GM12878 (cell line): Measurements from ENCODE around the gene THAP7. TPM values are rescaled to one million over a fixed set of nuclear protein-coding genes. Genes with fewer than 3 reads are reported as not detected.

Experiments used
- ATAC-seq: fragments of 200-7000 bp; cut with Tn5 transposase; 3 replicates; pipeline ENCODE4 v1.9.1; 2020; ENCODE audit warnings: mild to moderate bottlenecking, moderate library complexity
- BruUV-seq: library from RNA; stranded (reverse); fragments of 400-500 nt; replicated peaks from 2 replicates; lab custom pipeline; 2021; lab: Mats Ljungman, UMichigan
- CTCF ChIA-PET: fragments of 300-600 bp; sonication (Branson Sonifier 250); formaldehyde crosslinking; extraction: SDS; loops from one replicate; lab custom pipeline; 2021; ENCODE audit warnings: inconsistent platforms; lab: Yijun Ruan, JAX
- POLR2A ChIA-PET: fragments of 350-600 bp; formaldehyde crosslinking; extraction: SDS; loops from one replicate; lab custom pipeline; 2021; ENCODE audit warnings: inconsistent platforms; lab: Charles Lee
- RAD21 ChIA-PET: fragments of 300-600 bp; sonication (Branson Sonifier 250); formaldehyde crosslinking; loops from one replicate; lab custom pipeline; 2023; ENCODE audit warnings: antibody characterized with exemption; ENCODE audit not compliant: unreplicated experiment; lab: Charles Lee
- SMC1A ChIA-PET: fragments of 300-600 bp; sonication (Branson Sonifier 250); formaldehyde crosslinking; loops from one replicate; lab custom pipeline; 2023; ENCODE audit not compliant: unreplicated experiment, uncharacterized antibody; lab: Charles Lee
- DNase-seq: peaks from one replicate; pipeline ENCODE4 v3.0.0-alpha.2; 2011; ENCODE audit warnings: low read depth, low spot score
- FAIRE-seq: peaks from 3 replicates; lab custom pipeline; 2011; peaks lifted over from hg19 to GRCh38; lab: Jason Lieb, UNC
- H2AFZ ChIP-seq: 2 replicates; pipeline ENCODE4 v1.6.0; 2011; ENCODE audit warnings: low read depth, low read length, control low read depth; ENCODE audit not compliant: control insufficient read depth
- H3K27ac ChIP-seq: 2 replicates; pipeline ENCODE4 v1.5.1; 2011; ENCODE audit warnings: control low read depth; ENCODE audit not compliant: control insufficient read depth, insufficient read depth
- H3K27me3 ChIP-seq, 2 experiments: replicated peaks in 1 of 2; 2 replicates each; pipeline versions ENCODE4 v1.6.0 to v1.6.1; 2011; ENCODE audit warnings: low read length in 1 of 2; ENCODE audit not compliant: control insufficient read depth in 2 of 2, insufficient read depth in 2 of 2
- H3K36me3 ChIP-seq, 2 experiments: 2 replicates each; pipeline ENCODE4 v1.5.1; 2011; ENCODE audit warnings: low read length in 1 of 2; ENCODE audit not compliant: control insufficient read depth in 2 of 2, insufficient read depth in 2 of 2
- H3K4me1 ChIP-seq: 2 replicates; pipeline ENCODE4 v1.6.1; 2011; ENCODE audit warnings: mild to moderate bottlenecking, low read length, moderate library complexity, mixed read lengths; ENCODE audit not compliant: control insufficient read depth, insufficient read depth
- H3K4me2 ChIP-seq: 2 replicates; pipeline ENCODE4 v1.6.0; 2011; ENCODE audit warnings: control low read depth; ENCODE audit not compliant: control insufficient read depth, insufficient read depth
- H3K4me3 ChIP-seq: fragments of 200-600 bp; sonication (generic); 2 replicates; pipeline ENCODE4 v1.5.1; 2016
- H3K79me2 ChIP-seq: 2 replicates; pipeline ENCODE4 v1.6.0; 2011; ENCODE audit warnings: low read length; ENCODE audit not compliant: control insufficient read depth, insufficient read depth
- H3K9ac ChIP-seq: 2 replicates; pipeline ENCODE4 v1.8.0; 2011; ENCODE audit warnings: low read length, control low read depth, mixed read lengths; ENCODE audit not compliant: control insufficient read depth, insufficient read depth
- H3K9me3 ChIP-seq: replicated peaks from 3 replicates; pipeline ENCODE4 v1.5.1; 2011; ENCODE audit warnings: mild to moderate bottlenecking, low read length; ENCODE audit not compliant: control insufficient read depth, insufficient read depth
- H4K20me1 ChIP-seq: 2 replicates; pipeline ENCODE4 v1.6.0; 2011; ENCODE audit not compliant: control insufficient read depth, insufficient read depth
- BCL11A ChIP-seq: IDR thresholded peaks from 2 replicates; pipeline ENCODE4 v1.6.1; 2011; ENCODE audit warnings: low read depth, low read length
- CREB1 ChIP-seq: IDR thresholded peaks from 2 replicates; pipeline ENCODE4 v1.6.1; 2012; ENCODE audit warnings: low read depth, mild to moderate bottlenecking, inconsistent platforms
- ETV6 ChIP-seq, 2 experiments: fragments of 450-650 bp in 1 of 2; IDR thresholded peaks in 1 of 2; conservative IDR thresholded peaks in 1 of 2; 2 replicates each; pipeline ENCODE4 v1.6.1; 2014; ENCODE audit warnings: antibody characterized with exemption in 1 of 2, borderline replicate concordance in 1 of 2, low read depth in 1 of 2, mild to moderate bottlenecking in 1 of 2, moderate library complexity in 1 of 2
- FOXM1 ChIP-seq: IDR thresholded peaks from 2 replicates; pipeline ENCODE4 v1.6.1; 2012; ENCODE audit warnings: low read depth, mild to moderate bottlenecking, inconsistent platforms, low read length, moderate library complexity
- KLF5 ChIP-seq: fragments of 450-650 bp; IDR thresholded peaks from 2 replicates; pipeline ENCODE4 v1.6.1; 2014; ENCODE audit warnings: mild to moderate bottlenecking; ENCODE audit not compliant: partially characterized antibody
- MLLT1 ChIP-seq: fragments of 450-650 bp; IDR thresholded peaks from 2 replicates; pipeline ENCODE4 v1.6.1; 2016; ENCODE audit warnings: mild to moderate bottlenecking
- MTA2 ChIP-seq: fragments of 450-650 bp; IDR thresholded peaks from 2 replicates; pipeline ENCODE4 v1.6.1; 2016; ENCODE audit warnings: low read depth, mild to moderate bottlenecking, moderate library complexity
- POU2F2 ChIP-seq: IDR thresholded peaks from 3 replicates; pipeline ENCODE4 v1.6.1; 2011; ENCODE audit warnings: low read depth, mild to moderate bottlenecking, low read length, borderline replicate concordance
- RELA ChIP-seq: fragments of 450-650 bp; IDR thresholded peaks from 2 replicates; pipeline ENCODE4 v1.8.0; 2014; ENCODE audit warnings: borderline replicate concordance; ENCODE audit not compliant: partially characterized antibody
- TCF12 ChIP-seq: IDR thresholded peaks from 2 replicates; pipeline ENCODE4 v1.6.1; 2011; ENCODE audit warnings: low read depth, mild to moderate bottlenecking, low read length
- YY1 ChIP-seq: IDR thresholded peaks from 2 replicates; pipeline ENCODE4 v1.6.1; 2011; ENCODE audit warnings: low read depth, mild to moderate bottlenecking, low read length
- WGBS: methylation state at CpG from one replicate; pipeline ENCODE4 v1.1.6; 2016; ENCODE audit warnings: low lambda C conversion rate; ENCODE audit not compliant: insufficient replicate concordance, insufficient coverage; ENCODE audit errors: missing lambda C conversion rate; 5-methylcytosine and 5-hydroxymethylcytosine counted together
- in situ Hi-C: fragments of 300-500 bp; cut with MboI; formaldehyde crosslinking; loops from 9 replicates; pipeline ENCODE4 v1.14.3; 2018; ENCODE audit warnings: mixed read lengths
- intact Hi-C: fragments of 100-400 bp; cut with micrococcal nuclease; formaldehyde crosslinking; loops from one replicate; pipeline ENCODE4 v1.14.2; 2022; ENCODE audit not compliant: unreplicated experiment
- polyA plus RNA-seq, 11 experiments: library from polyadenylated mRNA; depleted of rRNA in 4 of 11; unstranded in 6 of 11; stranded (reverse) in 5 of 11; fragments of >200 nt; fragmentation: Nextera tagmentation in 4 of 11; fragmentation: Illumina TruSeq in 1 of 11; extraction: Ambion mirVana in 4 of 11; extraction: Trizol in 1 of 11; gene quantifications; 1 replicate in 1 of 11; 2 replicates in 10 of 11; pipeline versions ENCODE4 v1.2.1 to v1.2.3, GENCODE V29; 2011 to 2016; ENCODE audit warnings: inconsistent platforms in 2 of 11, missing spikeins in 2 of 11, low read depth in 1 of 11
- total RNA-seq, 4 experiments: library from RNA; depleted of rRNA in 3 of 4; stranded (reverse); fragments of >200 nt in 3 of 4; fragmentation: Illumina TruSeq in 1 of 4; extraction: Trizol in 1 of 4; gene quantifications; 2 replicates each; pipeline versions ENCODE4 v1.2.1 to v1.2.3, GENCODE V29; 2013 to 2021

THAP7 gene
- total and polyA plus RNA-seq, 10 of the 15 experiments (the other 5 are each of a cell fraction or from before 2014, with no cell fraction given) = 0.66 to 58.3 (median 26.3) TPM

DNA sequence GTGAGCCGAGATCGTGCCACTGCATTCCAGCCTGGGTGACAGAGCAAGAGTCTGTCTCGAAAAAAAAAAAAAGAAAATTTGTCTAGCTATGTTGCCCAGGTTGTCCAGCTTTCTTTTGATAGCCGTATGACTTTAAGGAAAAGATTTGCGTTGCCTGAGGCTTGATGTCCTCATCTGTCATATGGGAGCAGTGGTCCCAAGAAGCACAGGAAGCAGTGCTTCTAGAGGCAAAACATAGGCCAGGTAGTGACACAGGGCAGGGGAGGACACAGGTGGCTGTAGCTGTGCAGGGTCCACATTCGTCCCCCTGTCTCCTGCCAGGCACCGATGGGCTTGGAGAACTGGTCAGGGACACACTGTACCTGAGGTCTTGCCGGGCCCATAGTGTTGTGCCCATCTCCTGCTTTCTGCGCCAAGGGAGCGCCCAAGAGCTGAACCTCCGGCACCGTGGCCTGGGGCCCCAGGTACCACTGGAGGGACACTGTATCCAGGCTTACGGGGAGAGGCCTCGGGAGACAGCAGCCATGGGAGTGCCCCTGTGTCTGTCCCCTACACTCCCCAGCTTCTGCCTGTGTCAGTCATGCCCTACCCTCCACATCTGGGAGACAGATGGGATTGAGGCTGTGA, 45.2 kb upstream of the THAP7 start:
- no peak for ATAC-seq
- POLR2A ChIA-PET = interaction anchor here (0.7 kb wide), 1 partner anchor 16 kb away, joined by 3 read pairs; no protein-coding TSS in a partner anchor

More for the DNA sequence above, 45.2 kb upstream of the THAP7 start:
- intact Hi-C loops = no loop called here
- SMC1A ChIA-PET = no interaction called here
- H3K4me1 ChIP-seq = peaks cover 10% of the 10 kb centered on the region
- H3K4me2 ChIP-seq = no peak overlapping the region
- H3K79me2 ChIP-seq = no peaks in the 10 kb centered on the region
- TF ChIP-seq YY1 (no peak), KLF5 (no peak), MTA2 (no peak), RELA (no peak), CREB1 (no peak), FOXM1 (no peak), POU2F2 (no peak), MLLT1 (no peak), ETV6 (conservative IDR thresholded peaks at IDR 0.05 in 1 of 2, IDR thresholded peaks at IDR 0.05 in 1 of 2; ENCODE audit: borderline replicate concordance in 1 of 2, low read depth in 1 of 2) (no peak), TCF12 (no peak), BCL11A (no peak)
- H3K4me3 ChIP-seq = no peak overlapping the region
- RAD21 ChIA-PET = no interaction called here
- 49% methylated on average over 14 of the region's 14 CpGs for WGBS
- CTCF ChIA-PET = interaction anchor here (0.6 kb wide), 1 partner anchor 1865 kb away, joined by 3 read pairs; no protein-coding TSS in a partner anchor
- H3K9ac ChIP-seq = no peak overlapping the region
- DNase-seq = no peak
- in situ Hi-C loops = no loop called here
- no peaks in the 10 kb centered on the region for H3K36me3 ChIP-seq
- FAIRE-seq = no peak
- no peaks in the 10 kb centered on the region for H4K20me1 ChIP-seq
- no peak overlapping the region for H3K27ac ChIP-seq
- H2AFZ ChIP-seq = no peak overlapping the region
- no peaks in the 10 kb centered on the region for H3K9me3 ChIP-seq
- peaks cover 0 to 1% of the 10 kb centered on the region in 2 experiments; a peak in 3 of 4 replicates for H3K27me3 ChIP-seq
- no TSS peak for BruUV-seq
